Activated CD8-positive, alpha-beta memory T cell treated with anti-CD3 and anti-CD28 coated beads, Interleukin-2, amount 50 U/mL, for 48 hours (primary cell): ENCODE data around the gene PADI1.

Experiments
- DNase-seq: peaks from one replicate; pipeline ENCODE4 v3.0.0-alpha.2; 2020

PADI1 gene

DNA sequence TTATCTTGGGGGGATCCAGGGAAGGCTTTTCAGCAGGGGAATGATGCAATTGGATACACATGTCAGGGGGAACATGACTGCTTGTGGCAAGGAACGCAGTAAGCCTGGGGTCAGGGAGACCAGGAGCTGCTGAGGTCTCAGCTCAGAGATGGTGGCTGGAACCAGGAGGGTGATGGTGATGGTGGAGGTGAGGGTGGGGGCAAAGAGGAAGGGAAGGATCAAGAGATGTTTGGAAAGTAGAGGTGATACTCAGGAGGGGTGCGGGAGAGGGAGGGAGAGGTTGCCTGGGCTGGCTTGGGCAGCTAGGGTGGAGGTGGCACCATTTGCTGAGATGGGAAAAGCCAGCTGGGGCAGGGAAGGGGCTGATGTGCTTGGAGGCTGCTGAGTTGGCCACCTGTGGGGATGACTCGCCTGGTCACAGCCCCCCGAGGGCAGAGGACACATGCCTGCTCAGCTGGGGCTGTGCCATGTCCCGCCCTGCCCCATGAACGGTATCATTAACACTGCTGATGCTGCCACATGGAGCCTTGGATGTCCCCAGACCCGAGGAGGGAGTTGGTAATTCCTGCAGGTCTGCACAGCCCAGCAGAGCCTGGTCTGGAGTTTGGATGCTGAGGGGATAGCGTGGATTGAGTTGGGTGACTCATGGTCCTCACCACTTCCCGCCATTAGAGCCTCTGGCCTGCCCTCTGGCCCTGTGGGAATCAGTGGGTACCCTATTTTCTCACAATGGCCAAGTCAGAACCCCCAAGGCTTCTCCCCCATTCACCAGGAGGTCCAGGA lies 6.3 kb upstream of the PADI1 start:
- DNase-seq = peak; percentile 39

DNA sequence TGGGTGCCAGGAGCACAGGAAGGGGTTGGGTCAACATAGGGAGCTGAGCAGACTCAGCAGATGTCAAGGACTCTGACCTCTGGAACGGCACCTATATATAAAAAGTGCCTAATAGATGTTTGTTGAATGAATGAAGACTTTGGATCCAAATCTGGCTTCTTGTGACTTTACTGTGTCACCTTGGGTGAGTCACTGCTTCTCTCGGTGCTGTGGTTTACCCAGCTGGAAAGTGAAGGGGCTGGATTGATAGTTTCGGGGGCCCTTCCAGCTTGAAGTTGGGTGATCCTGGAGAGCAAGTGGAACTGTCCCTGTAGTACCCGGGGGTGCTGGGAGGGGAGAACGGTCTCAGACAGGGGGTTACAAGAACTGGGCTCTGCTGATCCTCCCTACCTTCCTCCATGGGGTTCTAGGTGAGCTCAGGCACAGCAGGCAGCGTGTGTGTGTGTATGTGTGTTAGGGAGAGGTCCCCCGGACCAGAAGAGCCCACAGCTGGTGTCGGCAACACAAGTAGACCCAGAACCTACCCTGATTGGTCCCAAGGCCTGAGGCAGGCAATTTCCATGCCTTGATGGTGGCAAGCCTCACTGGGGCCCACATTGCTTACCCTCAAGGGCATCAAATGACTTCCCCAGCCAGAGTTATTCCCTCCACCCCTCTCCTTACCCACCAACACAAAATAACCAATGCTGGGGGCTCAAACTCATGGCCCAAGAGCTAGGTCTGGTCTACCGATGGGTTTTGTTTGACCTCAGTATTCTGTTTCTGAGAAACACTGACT lies 5.5 kb upstream of the PADI1 start:
- DNase-seq = peak; percentile 52

DNA sequence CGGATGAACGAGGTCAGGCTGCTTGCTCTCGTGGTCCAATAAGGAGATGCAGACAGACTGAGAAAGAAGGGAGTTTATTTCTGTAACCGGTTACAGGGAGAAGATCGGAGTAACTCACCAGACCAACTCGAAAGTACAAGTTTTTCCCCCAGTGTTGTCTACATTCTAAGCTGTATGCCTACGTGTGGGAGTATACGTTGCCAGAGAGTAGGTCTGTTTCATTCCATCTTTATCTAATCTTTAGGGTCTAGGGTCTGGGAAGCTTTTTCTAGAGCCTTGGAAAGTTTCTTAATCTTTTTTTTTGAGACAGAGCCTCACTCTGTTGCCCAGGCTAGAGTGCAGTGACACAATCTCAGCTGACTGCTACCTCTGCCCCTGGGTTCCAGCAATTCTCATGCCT lies 4.7 kb upstream of the PADI1 start:
- peak; percentile 35 for DNase-seq

DNA sequence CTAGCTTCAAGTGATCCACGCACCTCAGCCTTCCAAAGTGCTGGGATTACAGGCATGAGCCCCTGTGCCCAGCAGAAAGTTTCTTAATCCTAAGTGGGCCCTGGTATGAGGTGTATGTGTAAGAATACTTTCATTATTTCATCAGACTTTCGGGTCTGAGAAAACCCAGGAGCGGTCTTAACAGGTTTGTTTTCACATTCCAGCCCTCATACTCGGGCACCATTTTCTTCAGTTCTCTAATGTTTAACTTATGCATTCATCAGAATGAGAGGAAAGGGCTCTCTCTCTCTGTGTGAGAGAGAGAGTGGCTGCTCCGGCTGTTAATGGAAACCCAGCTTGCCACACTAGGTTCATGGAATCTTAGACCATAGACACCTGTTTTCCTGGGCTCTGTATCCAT lies 4.2 kb upstream of the PADI1 start:
- peak; percentile 37 for DNase-seq

DNA sequence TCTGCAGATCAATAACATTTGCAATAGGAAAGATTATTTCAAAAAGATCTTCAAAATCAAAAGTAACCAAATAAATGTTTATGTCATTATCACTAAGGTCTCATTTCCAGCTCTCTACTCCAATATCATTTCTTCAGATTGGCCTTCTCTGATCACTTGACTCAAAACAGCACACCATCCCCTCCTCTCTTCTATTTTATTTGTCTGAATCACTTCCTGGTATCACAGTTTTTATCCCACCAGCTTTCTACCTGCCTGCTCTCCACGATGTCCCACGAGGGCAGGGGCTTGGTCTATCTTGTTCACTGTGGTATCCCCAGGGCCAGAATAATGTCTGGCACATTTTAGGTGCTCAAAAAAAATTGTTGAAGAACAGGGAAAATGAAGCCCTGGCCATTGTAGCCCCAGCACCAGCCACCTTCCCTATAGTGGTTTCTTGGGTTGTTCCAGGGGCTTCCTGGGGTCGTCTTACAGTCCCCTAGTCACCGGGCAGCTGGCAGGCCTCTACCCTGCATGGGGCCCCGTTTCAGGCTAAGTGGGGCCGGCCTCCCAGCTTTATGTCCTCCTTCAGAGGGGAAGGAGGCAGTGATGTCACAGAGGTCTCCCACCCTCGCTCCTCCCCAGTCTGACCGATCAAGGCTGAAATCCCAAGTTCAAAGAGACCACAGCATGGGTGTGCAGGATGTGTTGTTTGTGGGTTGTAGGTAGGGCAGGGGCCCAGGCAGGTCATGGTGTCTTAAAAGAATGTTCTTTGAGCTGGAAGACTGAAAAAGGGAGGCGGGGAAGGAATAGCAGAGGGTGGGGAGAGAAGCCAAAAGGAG lies 3.5 kb upstream of the PADI1 start:
- DNase-seq = peak; percentile 52

DNA sequence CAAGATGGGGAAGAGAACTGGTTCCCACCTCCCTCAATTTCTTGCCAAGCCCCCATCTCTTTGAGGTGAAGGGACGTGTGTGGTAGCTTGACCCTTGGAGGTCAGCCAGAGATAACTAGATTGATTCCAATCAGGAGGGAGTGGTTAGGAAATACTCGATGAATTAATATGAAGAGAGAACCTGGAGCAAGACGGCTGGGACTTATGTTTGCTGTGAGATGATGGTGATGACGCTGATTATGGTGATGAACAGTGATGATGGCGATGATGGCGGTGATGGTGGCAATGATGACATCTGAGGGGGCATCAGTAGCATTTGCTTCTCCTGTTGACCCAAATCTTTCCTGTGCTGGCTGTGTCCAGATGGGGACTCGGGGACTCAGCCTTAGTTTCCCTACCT lies 724 bp downstream of the PADI1 start:
- no peak for DNase-seq

DNA sequence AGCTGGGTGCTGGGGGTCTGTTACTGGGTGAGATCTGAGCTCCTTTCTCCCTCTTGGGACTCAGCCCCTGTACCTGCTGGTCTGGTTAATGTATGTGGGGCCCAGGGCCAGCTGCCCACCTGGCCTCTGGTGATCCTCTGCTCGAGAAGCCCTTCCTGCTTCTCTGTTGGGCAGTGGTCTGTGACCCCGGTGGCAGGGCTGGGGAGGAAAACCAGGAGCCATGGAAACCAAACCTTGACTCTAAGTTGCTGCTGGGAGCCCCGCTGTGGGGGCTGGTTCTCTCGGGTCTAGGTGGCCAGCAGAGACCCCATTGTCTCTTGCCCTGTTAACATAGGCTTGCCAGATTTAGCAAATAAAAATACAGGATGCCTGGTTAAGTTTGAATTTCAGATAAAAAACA lies 1.3 kb downstream of the PADI1 start:
- DNase-seq = no peak

DNA sequence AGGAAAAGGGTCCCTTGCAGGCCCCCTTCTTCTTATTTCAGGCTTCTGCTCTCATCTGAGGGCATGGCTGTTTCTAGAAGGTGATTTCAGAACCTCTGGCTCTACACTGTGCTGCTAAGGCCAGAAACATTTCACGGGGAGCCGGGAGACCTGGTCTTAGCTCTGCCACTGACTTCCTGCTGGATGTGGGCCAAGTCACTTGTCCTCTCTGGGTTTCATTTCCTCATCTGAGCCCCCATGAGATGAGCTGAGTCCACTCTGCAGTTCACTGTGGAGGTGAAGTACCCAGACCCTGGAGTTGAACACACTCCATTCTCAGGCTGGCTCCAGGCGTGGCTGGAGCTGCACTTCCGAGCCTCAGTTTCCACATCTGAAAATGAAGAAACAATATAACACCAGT lies 2.1 kb downstream of the PADI1 start:
- no peak for DNase-seq

DNA sequence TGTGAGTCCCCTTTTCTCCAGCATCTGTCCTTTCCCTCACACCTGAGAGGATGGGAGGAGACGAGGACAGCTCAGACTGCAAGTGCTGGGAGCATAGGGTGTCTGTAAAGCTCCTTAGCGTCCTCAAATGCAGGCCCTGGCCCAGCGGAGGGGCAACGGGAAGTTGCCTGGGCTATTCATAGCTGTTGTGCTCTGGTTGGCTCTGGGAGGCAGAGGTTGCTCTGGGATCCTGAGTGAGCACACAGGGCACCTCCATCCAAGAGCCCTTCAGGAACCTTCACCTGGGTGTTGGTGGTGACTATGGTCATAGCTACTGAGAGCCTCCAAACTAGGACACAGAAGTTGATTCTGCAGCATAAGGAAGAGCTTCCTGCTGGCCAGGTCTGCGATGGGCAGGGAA lies 2.6 kb downstream of the PADI1 start:
- DNase-seq = no peak

DNA sequence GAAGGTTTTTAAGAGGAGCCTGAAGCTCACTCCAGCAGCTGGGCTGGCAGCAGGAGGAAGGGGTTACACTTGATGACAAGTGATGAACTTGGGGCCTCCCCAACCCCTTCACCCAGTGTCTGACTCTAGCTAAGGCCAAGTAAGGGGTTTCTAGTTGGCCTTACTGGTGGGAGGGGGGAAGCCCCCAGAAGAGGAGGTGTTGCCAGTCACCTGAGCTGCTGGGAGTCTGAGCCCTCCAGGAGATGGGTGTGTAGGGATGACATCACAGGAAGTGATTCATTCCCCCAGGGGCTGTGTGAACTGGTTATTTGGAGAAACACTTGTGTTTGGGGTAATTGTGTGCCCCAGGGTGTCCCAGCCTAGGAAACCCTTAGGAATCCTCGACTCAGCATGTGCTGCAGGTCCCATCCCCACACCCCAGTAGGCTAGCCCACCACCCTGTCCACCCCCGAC lies 3.1 kb downstream of the PADI1 start:
- peak; percentile 72 for DNase-seq

DNA sequence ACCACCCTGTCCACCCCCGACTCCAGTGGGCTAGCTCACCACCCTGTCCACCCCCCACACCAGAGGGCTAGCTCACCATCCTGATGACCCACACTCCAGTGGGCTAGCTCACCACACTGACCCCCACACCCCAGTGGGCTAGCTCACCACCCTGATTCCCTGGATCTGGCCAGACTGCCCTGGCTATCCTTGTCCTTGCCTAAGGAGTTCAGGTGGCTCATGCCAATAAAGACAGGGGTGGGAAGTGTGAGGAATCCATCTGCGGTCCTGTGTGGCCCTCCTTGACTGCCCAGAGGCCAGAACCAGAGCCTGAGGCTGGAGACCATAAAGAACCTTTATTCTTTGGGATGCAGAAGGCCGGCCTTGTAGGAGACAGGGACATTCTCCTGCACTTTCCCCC lies 3.6 kb downstream of the PADI1 start:
- no peak for DNase-seq

DNA sequence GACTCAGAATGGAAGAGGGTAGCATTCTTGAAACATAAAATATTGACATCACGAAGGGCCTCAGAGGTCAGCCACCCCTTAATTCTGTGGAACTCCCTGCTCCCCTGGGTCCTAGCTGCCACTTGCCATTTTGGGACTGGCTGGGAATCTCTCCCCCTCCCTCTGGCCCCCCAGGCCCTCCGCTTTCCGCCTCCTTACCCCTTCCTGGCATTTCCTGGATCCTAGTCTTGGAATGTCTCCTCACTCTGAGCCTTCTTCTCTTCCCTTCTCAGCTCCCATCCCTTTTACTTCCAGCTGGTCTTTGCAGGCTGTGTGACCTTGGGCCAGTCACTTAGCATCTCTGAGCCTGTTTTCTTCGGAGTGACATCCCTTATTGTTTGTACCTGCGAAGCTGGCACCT lies 4.5 kb downstream of the PADI1 start:
- DNase-seq = no peak

DNA sequence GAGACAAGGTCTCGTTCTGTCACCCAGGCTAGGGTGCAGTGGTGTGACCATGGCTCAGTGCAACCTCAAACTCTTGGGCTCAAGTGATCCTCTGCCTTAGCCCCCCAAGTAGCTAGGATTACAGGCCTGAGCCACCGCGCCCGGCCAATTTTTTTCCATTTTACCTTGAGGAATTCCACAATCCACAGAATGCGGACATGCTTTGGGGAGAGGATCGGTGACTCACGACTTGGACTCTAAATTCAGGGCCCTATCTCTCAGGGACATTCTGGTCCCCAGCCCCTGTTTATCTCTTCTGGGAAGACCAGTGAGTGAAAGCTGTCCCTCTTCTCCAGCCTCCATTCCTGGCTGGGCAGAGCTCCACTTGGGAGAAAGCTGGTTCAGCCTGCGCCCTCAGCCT lies 5.2 kb downstream of the PADI1 start:
- no peak for DNase-seq

DNA sequence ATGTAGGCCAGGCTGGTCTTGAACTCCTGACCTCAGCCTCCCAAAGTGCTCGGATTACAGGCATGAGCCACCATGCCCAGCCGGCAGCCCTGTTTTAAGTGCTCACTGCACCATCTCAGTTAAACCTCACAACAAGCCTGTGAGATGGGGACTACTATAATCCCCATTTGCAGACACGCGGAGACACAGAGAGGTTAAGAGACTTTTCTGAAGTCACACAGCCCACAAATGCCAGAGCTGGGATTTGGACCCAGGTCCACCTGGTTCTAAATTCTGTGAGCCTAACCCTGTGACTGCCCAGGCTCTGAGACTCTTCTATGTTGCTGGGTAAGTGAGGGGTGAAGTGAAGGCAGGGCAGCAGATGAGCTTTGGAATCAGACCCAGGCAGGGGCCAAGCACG lies 6.4 kb downstream of the PADI1 start:
- no peak for DNase-seq

DNA sequence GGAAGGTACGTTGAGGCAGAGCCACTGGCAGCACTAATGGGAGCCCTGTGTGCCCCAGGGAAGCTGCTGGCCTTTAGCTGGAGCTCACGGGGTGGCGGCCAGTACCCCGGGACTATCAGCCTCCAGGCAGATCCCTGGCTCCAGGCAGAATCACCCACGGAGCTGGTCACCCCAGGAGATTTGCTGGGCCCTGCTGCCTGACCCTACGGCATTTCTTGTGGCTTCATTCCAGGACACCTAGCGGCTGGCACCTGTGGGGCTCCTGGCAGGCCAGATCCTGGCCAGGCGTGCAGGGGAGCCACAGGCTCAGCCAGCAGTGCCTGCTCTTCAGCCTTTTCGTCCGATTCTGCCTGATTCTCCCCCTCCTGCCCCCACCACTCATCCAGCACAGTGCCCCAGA lies 7.1 kb downstream of the PADI1 start:
- DNase-seq = no peak

DNA sequence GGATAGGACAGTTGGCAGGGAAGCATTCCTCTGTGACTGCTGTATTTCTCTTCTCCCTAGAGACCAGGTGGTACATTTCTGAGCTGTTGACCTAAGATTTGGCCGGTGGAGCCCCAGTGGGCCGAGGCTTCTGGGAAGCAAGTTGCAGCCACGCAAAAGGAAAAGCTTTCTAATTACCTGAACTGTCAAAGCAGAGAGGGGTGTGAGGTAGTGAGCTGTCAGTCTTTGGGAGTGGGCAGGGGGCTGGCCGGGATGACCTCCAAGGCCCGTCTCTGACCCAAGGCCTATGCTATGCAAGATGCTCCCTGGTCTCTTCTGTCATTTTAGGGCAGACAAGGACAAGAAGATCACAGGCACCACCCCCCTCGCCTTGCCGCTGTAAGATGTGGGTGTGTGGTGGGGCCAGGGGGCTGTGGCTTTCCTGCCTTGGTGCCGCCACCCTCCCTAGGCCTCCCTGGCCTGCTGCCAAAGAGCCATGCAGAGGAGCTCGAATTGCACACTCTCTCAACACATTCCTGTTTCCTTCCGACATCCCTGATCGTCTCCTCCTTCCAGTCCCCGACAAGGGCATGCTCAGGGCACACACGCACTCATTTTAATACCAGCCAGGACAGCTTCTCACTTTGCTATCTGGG lies 7.7 kb downstream of the PADI1 start:
- DNase-seq = peak; percentile 78

DNA sequence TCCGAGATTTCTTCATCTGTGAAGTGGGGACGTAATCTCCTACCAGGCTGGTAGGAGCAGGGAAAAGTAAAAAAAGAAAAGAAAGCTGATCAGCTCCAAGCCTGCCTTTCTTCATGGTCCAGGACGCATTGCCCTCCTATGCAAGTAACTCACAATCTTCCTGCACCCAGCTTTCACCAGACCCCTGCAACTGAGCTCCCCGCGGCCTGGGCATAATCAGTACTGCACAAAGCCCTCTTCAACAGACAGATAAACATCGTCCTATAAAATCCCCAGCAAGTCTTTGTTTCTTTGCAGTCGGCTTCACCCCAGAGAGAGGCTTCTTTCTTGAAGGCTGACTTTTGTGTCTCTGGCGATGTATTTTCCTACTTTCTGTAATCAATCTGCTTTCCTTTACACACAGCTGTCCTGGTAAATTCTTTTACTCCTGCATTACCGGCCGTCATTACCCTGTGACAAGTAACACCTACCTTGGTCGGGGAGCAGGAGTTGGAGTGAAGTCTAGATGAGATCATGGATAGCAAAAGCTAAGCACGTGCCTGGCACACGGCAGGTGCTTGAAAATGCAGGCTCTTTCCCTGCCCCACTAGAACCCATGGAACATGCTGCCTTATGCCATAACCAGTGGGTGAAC lies 8.3 kb downstream of the PADI1 start:
- DNase-seq = no peak

DNA sequence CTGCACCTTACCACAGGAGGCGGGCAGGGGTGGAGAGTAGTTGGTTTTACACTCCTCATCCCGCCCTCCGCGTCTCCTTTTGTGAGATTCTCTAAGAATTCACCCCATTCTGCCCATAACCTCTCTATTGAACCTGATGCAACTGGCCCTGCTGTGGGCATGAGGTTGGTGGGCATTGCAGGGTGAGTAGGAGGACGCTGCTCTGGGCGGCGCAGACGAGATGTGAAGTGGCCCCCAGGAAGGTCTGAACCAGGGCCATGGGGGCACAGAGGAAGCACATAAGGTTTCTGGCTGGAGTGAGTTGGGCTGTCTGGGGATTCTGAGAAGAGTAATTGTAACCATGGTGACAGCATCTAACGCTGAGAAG lies 8.8 kb downstream of the PADI1 start:
- no peak for DNase-seq

DNA sequence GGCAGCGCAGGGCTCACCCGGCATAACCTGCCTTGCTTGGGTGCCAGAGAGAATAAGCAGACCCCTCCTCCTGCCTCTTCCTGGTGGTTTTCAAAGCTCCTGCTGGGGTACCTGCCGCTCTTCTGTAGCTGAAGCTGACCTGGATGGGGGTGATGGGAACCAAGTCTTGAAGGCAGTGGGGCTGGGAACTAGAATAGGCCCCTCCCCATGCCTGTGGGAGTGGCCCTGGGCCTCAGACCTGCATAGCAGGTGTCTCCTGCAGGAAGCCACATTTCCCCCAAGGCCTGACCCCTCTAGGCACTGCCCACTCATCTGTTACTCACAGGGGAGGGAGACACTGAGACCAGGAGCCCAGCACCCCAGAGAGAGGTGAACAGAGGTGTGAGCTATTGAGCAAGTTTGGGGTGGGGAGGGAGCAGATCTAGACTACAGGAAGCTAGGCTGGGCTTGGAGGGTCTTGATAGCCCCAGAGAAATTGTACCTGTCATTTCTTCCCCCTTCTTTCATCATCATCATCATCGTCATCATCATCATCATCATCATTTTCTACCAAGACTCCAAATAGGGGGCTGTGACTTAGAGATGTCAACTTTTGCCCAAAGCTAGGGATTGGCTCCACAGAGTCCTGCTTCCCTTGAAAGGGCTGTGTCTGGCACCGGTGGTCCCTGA lies 10.1 kb downstream of the PADI1 start:
- DNase-seq = no peak

DNA sequence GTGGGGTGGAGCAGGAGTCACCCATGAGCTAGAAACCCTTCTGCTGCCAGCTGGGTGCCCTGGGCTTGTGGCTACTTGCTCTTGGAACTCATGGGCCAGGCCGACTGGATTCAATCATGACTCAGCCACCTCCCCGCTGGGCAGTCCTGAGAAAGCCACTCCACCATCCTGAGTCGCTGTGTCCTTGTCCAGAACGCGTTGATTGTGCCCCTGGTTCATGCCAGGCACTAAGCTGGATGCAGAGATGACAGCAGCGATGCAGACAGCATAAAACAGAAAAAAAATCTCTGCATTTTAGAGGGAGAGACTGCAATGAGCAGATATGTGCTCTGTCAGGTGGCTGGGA lies 10.6 kb downstream of the PADI1 start:
- no peak for DNase-seq

DNA sequence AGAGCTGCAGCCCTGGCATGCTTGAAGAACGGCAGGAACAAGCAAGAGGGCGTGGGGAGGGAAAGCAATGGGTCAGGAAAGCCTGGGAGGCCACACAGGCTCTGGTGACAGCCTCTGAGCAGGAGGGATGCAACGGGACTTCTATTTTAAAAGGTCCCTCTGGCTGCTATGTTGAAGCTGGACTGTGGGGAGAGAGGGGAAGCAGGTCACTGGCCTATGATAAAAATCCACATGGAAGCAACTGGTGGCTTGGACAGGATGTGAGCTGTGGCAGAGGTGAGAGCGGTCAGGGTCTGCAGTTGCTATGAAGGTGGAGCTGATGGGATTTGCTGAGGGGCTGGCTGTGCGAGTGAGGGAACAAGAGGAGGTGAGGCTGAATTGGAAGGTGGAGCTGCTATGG lies 11.2 kb downstream of the PADI1 start:
- no peak for DNase-seq

DNA sequence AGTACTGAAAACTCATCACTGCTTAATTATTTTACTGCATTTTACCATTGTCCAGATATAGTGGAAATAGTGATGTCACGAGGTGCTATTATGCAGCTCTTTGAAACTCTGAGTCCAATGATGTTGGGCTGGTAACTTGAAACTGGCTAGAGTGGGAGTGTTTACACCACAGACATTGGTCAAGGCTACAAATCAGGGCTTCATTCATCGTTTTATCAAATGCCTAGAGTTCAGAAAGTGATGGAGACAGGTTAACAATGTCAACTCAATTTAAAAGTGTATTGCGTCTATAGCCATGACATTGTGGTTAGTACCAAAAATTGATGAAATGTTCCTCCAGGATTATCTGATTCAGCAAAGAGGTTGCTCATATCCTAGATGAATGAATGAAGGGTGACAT lies 12.7 kb downstream of the PADI1 start:
- no peak for DNase-seq
